CD1c-positive myeloid dendritic cell (primary cell): ENCODE measurements around the gene PIAS4.
"Not testable (repeated sequence)": the region's sequence is repeated elsewhere in the genome, so short reads cannot be mapped to it uniquely, and the experiment has no call there.

ENCODE experiments used
- DNase-seq: peaks from one replicate; pipeline ENCODE4 v3.0.0-alpha.2; 2016; ENCODE audit errors: extremely low spot score

Gene PIAS4

GRCh38 chr19:3998667-3999412 lies 8.7 kb upstream of the PIAS4 start:
- DNase-seq, result not testable (repeated sequence)

DNA sequence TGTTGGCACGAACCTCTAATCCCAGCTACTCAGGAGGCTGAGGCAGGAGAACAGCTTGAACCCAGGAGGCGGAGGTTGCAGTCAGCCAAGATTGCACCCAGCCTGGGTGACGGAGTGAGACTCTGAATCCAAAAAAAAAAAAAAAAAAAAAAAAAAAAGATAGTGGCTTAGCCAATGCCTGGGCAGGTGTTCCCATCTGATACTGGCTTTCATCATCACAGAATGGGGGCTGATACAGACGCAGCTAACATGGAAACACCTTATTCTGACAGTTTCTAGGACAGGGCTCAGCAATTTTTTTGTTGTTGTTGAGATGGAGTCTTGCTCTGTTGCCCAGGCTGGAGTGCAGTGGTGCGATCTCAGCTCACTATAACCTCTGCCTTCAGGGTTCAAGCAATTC lies 6.7 kb upstream of the PIAS4 start:
- not testable (repeated sequence) for DNase-seq

- DNase-seq, result not testable (repeated sequence)
These were observed 2.1 kb upstream of the PIAS4 start for GRCh38 chr19:4005436-4005835.

DNA sequence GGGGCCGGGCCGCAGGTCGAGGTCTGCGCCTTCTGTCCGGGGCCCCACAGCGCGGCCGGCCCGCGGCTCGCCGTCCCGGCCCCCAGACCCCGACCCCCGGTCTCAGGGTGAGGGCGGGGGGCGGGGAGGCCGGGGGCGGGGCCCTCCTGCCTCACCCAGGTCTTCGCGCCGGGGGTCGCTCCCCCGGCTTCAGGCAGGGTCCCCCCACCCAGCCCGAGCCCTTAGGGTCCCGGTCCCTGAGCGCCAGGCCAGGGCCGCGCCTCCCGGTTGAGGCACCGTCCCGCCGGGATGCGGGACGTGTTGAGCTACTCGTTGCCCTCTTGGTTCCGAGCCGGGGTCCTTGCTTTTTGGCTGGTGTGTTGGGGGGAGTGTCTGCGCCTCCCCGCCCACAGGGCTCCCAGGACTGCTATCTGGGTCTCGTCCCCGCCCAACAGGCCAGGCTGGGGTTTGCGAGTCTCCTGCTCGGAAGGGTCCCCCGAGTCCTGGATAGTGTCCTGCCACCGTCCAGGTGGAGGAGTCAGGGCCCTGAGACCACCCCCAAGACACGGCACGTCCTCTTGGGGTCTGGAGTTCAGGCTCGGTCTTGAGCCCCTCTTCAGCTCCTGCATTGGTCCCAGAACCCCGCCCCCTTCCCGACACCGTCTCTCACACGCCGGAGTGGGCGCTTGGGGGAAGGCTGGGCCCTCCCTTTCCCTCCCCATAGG lies 452 bp downstream of the PIAS4 start:
- DNase-seq, result no peak

DNA sequence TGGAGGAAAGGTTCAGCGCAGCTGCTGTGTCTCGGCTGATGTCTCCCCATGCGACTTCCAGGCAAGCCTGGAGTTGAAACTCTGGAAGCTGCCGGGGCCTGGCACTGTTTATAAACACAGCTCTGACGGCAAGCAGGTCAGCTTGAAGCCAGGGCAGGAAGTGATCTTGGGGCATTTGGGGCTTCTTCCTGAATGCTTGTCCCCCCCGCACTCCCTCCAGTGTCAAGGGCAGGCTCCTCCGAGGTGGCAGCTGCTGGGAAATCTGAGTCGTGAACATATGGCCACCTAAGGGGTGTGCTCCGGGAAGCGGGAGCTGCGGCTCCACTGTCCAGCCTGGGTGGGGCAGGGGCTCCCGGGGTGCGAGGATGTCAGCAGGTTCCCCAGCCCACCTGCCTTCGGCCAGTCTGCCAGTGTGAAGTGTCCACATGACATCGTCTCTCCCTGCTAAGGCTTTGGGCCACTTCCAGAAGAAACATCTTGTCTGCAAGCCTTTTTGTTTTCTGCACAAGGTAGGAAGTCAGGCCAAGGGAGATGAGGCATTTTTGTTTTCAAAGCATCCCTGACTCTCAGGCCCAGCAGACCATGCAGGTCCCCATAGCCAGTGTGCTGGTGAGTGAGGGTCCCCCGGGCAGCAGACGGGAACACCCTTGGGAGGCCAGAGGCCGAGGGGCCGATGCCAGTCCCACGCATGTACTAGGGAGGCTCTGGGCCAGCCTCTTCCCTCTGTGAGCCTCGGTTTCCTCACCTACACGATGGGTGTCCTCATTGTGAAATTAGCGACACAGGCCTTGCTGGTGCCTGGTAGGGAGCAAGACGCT lies 2.7 kb downstream of the PIAS4 start:
- no peak for DNase-seq

- DNase-seq, result no peak
These were observed 3.2 kb downstream of the PIAS4 start for GRCh38 chr19:4010808-4011110.

- DNase-seq, result not testable (repeated sequence)
These were observed 3.9 kb downstream of the PIAS4 start for GRCh38 chr19:4011430-4011829.

DNA sequence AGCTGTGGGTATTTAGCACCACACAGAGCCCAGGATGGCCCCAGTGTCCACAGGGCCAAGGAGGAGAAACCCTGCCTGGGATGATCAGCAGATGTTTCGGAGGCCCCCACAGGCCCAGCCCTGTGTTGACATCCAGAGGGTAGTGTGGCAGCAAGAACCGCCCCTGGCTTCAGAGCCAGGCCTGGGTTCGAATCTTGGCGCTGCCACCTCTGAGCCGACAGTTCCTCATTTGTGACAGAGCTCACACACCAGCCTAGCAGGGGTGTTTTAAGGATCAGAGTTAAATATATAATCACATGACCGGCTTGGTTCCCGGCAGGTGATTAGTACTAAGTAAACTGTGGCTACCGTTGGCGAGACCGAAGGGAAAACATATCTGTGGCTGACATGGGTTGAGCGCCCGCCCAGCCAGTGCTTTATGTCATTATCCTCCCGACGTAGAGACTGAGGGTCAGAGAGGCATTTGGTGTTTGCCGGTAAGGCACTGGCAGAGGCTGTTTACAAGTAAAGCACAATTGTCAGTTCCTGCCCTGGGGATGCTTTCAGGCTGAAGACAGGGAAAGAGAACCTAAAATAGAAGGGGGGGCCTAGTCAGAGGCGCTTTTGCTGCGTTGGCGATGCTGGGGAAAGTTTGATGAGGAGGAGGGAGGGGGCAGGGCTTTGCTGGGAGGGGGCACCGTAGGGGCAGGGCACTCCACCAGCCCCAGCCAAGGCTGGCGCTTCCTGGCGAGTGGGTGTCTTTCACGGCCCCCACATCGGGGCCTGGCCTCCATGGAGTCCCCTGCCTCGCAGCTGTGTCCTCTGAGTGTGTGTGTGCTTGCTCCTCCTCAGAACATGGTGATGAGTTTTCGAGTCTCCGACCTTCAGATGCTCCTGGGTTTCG lies 4.8 kb downstream of the PIAS4 start:
- no peak for DNase-seq

DNA sequence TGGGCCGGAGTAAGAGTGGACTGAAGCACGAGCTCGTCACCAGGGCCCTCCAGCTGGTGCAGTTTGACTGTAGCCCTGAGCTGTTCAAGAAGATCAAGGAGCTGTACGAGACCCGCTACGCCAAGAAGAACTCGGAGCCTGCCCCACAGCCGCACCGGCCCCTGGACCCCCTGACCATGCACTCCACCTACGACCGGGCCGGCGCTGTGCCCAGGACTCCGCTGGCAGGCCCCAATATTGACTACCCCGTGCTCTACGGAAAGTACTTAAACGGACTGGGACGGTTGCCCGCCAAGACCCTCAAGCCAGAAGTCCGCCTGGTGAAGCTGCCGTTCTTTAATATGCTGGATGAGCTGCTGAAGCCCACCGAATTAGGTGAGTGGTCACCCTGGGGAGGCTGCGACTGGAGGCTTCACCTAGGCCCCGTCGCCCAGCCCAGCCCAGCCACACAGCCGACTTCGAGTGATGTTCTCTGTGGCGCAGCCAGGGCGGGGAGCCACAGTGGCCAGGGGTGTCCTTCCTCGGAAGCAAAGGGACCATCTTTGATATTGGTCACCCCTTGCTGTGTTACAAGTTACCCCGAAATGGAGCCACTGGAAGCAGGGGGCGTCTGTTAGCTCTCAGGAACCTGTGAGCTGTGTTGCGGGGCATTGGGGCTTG lies 5.6 kb downstream of the PIAS4 start:
- DNase-seq, result no peak

DNA sequence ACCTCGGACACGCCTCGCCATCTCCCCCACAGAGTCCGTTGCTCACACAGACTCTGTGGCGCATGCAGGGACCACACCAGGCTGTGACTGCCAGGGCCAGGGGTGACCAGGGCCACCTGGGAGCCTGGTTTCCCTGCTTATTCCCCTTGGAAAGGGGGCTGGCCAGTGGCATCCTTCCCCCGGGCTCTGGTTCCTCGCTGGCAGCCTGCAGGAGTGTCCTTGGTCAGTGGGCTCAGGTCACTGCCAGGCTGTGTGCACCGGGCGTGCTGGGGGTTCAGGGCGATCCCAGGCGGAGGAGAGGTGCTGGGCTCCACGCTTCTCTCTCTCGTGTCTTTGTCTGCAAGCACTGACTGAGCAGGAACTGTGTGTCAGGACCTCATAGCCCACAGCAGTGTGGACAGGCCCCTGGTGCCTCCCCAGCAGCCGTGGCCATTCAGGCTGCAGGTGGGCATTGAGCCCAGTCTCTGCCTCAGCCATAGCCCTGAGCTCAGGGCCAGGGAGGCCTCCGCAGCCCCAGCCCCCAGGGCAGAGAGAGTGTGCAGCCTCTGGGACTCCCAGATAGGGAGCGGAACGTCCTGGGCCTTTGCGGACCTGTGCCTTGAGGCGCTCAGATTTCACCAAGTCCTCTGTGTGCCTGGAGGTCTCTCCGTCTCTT lies 6.5 kb downstream of the PIAS4 start:
- DNase-seq, result no peak

DNA sequence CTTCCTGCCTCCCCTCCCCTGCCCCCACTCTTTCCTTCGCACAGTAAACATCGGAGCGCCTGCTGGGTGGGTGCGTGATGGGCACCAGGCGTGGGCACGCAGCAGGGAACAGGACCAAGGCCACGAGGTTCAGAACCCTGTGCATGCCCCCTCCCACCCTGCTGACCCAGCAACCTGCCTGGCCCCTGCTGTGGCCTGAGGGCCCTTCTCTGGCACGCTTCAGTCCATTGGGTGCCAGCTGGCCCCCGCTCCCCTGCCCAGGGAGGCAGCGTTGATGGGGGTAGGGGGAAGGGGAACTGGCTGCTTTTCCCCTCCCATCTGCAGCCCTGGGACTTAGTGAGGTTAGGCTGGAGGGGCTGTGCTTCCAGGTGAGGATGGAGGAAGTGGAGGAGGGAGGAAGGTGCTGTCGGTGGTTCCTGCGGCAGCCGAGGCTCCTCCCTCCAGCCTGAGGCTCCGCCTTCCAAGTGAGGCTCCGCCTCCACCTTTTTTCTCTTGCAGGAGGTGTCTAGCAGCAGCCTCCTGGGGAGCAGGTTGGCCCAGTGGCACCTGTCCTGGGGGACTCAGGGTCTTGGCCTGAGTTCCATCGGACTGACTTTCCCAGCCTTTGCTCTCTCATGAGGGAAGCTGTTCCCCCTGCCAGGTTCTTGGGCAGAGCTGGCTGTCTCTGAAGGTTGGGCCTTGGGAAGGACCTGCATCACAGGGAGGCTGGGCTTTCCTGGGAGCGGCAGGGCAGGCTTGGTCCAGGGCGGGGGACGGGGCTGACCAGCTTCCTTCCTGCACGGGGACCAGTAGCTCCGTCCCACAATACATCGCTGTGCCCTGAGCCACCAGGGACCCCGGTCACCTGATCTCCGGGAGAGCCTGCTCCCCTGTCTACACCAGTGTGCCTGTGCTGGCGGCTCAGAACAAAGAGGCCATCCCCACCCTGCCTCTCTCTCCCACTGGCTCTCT lies 7.3 kb downstream of the PIAS4 start:
- DNase-seq, result no peak

DNA sequence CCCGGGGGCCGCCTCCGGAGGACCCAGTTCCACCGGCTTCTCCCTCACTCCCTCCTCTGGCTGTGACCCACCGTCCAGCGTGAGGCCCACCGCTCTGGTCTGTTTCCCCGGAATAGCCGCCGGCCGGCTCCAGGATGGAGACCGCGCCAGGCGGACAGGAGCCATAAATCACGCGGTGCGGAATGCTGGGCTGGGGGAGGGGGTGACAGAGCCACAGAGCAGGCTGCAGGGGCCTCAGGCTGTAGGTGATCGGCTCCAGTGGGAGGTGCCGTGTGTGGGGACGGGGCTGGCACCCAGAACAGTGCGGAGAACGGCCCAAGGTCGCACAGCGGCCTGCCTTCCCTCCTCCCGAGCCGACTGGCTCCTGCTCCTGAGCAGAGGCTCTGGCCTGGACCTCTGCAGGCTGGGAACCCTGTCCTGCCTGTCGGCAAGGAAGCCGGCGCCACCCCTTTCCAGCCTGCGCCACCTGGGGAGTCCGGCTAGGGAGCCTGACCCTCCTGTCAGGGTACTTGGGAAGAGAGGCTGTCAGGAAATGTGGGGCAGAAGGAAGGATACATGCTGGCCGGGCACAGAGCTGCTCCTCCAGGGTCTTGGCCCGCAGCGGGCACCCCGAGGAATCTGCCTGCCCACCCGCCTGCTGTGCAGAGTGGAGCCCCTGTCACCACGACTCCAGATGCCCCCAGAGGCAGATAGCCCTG lies 8.3 kb downstream of the PIAS4 start:
- DNase-seq, result no peak

- DNase-seq, result no peak
These were observed 8.9 kb downstream of the PIAS4 start for GRCh38 chr19:4016486-4016885.

DNA sequence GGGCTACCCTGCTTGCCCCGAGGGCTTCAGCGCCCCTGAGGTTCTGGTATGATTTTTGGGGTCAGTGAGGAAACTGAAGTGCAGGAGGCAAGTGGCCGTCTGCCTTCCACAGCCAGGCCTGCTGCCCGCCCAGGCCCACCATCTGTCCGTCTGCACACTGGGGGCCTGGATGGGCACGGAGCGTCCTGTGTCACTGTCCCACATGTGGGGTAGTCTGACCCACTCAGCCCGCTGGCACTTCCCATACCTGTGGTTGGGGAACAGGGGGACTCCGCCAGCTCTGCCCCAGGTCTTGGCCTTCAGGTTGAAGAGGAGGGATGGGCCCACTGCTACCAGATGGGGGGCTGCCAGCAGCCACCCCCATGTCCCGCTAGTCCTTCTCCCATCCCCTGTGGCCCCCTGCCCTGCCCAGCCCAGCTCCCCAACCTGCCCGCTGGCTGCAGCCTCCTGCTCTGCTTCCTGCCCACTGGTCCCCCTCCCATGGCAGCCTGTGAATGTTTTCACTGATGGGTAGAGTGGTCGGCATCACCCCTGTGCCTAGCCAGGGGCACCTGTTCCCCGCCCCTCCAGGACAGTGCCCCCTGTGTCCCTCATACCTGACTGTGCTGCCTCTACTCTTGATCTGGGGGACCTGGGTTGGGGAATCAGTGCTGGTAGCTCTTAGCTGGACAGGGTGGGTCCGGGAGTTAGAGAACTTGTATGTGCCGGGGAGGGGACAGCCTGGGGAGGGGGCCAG lies 9.5 kb downstream of the PIAS4 start:
- DNase-seq, result no peak

- no peak for DNase-seq
These were observed 10.6 kb downstream of the PIAS4 start for GRCh38 chr19:4018140-4018613.

- no peak for DNase-seq
These were observed 11.4 kb downstream of the PIAS4 start for GRCh38 chr19:4018775-4019504.

DNA sequence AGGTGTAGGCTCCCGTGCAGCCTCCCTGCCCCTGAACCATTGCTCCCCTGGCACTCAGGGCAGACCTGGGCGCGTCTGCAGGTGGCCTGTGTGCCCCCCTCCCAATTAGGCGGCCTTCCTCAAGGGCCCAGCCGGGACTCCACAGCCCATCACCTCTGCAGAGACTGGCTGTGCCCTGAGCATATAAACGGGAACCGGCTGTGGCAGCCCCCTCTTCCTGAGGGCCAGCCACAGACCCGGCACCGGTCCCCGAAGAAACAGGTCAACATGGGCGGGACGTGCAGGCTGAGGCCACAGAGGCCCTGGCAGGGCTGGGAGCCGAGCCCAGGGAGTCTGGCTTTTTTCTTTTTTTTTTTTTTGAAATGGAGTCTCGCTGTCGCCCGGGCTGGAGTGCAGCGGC lies 12.0 kb downstream of the PIAS4 start:
- no peak for DNase-seq
